Breast epithelium (tissue), 3 donors: ENCODE data around the gene SDK2.

ENCODE experiments used
- POLR2A ChIP-seq: fragments of 450-650 bp; IDR thresholded peaks from one replicate; pipeline ENCODE4 v1.6.1; 2016; ENCODE audit warnings: antibody characterized with exemption, mild to moderate bottlenecking, moderate library complexity
- POLR2AphosphoS5 ChIP-seq, 3 donors: sonication (generic); formaldehyde crosslinking; IDR thresholded peaks; one replicate each; pipeline ENCODE4 v1.6.1; 2017; ENCODE audit warnings: antibody characterized with exemption in 3 of 3
- TF ChIP-seq, protein P1 (sequence below), 3 donors: fragments of 450-650 bp; IDR thresholded peaks; one replicate each; pipeline ENCODE4 v1.5.1; 2016 to 2017; ENCODE audit warnings: antibody characterized with exemption in 3 of 3, mild to moderate bottlenecking in 3 of 3, moderate library complexity in 3 of 3

- TF ChIP-seq, protein P1, sequence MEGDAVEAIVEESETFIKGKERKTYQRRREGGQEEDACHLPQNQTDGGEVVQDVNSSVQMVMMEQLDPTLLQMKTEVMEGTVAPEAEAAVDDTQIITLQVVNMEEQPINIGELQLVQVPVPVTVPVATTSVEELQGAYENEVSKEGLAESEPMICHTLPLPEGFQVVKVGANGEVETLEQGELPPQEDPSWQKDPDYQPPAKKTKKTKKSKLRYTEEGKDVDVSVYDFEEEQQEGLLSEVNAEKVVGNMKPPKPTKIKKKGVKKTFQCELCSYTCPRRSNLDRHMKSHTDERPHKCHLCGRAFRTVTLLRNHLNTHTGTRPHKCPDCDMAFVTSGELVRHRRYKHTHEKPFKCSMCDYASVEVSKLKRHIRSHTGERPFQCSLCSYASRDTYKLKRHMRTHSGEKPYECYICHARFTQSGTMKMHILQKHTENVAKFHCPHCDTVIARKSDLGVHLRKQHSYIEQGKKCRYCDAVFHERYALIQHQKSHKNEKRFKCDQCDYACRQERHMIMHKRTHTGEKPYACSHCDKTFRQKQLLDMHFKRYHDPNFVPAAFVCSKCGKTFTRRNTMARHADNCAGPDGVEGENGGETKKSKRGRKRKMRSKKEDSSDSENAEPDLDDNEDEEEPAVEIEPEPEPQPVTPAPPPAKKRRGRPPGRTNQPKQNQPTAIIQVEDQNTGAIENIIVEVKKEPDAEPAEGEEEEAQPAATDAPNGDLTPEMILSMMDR (IDR thresholded peaks at IDR 0.05), result no peak
- TF ChIP-seq POLR2A (no peak), POLR2AphosphoS5 (IDR thresholded peaks at IDR 0.05) (no peak)
Measured at GRCh38 chr17:73564843-73565242, 79.4 kb downstream of the SDK2 start.
